HCT116 (cell line): ENCODE results near the gene RNF146. TPM values are rescaled to one million over a fixed set of nuclear protein-coding genes. Genes with fewer than 3 reads are reported as not detected.

Experiments used
- ATAC-seq: fragments of 200-7000 bp; cut with Tn5 transposase; 2 replicates; pipeline ENCODE4 v1.9.1; 2020; ENCODE audit warnings: mild to moderate bottlenecking, moderate library complexity
- BruUV-seq: library from RNA; stranded (reverse); fragments of 400-500 nt; replicated peaks from 2 replicates; lab custom pipeline; 2021; lab: Mats Ljungman, UMichigan
- CTCF ChIA-PET: fragments of 300-600 bp; sonication (Branson Sonifier 250); formaldehyde crosslinking; loops from one replicate; lab custom pipeline; 2021; ENCODE audit warnings: antibody characterized with exemption; lab: Charles Lee
- POLR2A ChIA-PET: fragments of 300-600, 350-600 bp; sonication (Branson Sonifier 250); formaldehyde crosslinking; loops from one replicate; lab custom pipeline; 2021; ENCODE audit warnings: antibody characterized with exemption; lab: Charles Lee
- RAD21 ChIA-PET, 2 experiments: fragments of 300-600 bp; sonication (Branson Sonifier 250); formaldehyde crosslinking; loops; one replicate each; lab custom pipeline; 2023; ENCODE audit warnings: low total read pairs in 2 of 2; ENCODE audit not compliant: uncharacterized antibody in 2 of 2, unreplicated experiment in 2 of 2, low non-redundant PET in 1 of 2; lab: Charles Lee
- DNase-seq: peaks from one replicate; pipeline ENCODE4 v3.0.0-alpha.2; 2010; ENCODE audit warnings: low read depth, low spot score
- H2AFZ ChIP-seq: fragments of 200-600 bp; shearing (Covaris generic), sonication (generic); 2 replicates; pipeline ENCODE4 v1.6.1; 2017; ENCODE audit warnings: low read depth, mixed run types, mixed read lengths, antibody characterized with exemption, low read length; ENCODE audit not compliant: poor library complexity, severe bottlenecking
- H3K27ac ChIP-seq: 2 replicates; pipeline ENCODE4 v1.5.1; 2012; ENCODE audit warnings: low read depth, low read length
- H3K27me3 ChIP-seq: fragments of 200-600 bp; sonication (generic); 2 replicates; pipeline ENCODE4 v1.6.1; 2016; ENCODE audit warnings: mixed run types, low read length, mixed read lengths; ENCODE audit not compliant: insufficient read depth
- H3K36me3 ChIP-seq, 2 experiments: fragments of 200-500 bp in 1 of 2; fragments of 200-600 bp in 1 of 2; sonication (Bioruptor generic) in 1 of 2; sonication (generic) in 1 of 2; 2 replicates each; pipeline versions ENCODE4 v1.5.1 to v1.6.1; 2014 to 2016; ENCODE audit warnings: low read length in 2 of 2, inconsistent platforms in 1 of 2, mixed read lengths in 1 of 2, mixed run types in 1 of 2; ENCODE audit not compliant: insufficient read depth in 2 of 2, control insufficient read depth in 1 of 2
- H3K4me1 ChIP-seq, 2 experiments: fragments of 200-600 bp in 1 of 2; sonication (generic) in 1 of 2; 2 replicates each; pipeline versions ENCODE4 v1.5.1 to v1.6.1; 2012 to 2017; ENCODE audit warnings: low read length in 2 of 2, inconsistent platforms in 1 of 2, mild to moderate bottlenecking in 1 of 2, mixed read lengths in 1 of 2, mixed run types in 1 of 2, moderate library complexity in 1 of 2; ENCODE audit not compliant: insufficient read depth in 2 of 2, control insufficient read depth in 1 of 2
- H3K4me2 ChIP-seq: fragments of 200-600 bp; sonication (generic); 2 replicates; pipeline ENCODE4 v1.6.1; 2017; ENCODE audit warnings: mixed run types, low read length, mixed read lengths
- H3K4me3 ChIP-seq, 2 experiments: fragments of 200-600 bp in 1 of 2; sonication (generic) in 1 of 2; replicated peaks in 1 of 2; 2 replicates each; pipeline ENCODE4 v1.5.1; 2011 to 2016; ENCODE audit warnings: low read length in 2 of 2, control low read depth in 1 of 2, low read depth in 1 of 2, mild to moderate bottlenecking in 1 of 2, mixed read lengths in 1 of 2, mixed run types in 1 of 2
- H3K79me2 ChIP-seq: fragments of 200-600 bp; sonication (generic); 2 replicates; pipeline ENCODE4 v1.6.1; 2017; ENCODE audit warnings: mild to moderate bottlenecking, mixed run types, low read length, moderate library complexity, mixed read lengths; ENCODE audit not compliant: insufficient read depth
- H3K9ac ChIP-seq: fragments of 200-600 bp; sonication (generic); 2 replicates; pipeline ENCODE4 v1.6.1; 2016; ENCODE audit warnings: low read length, mixed read lengths
- H3K9me2 ChIP-seq: fragments of 200-600 bp; sonication (generic), shearing (Covaris generic); 2 replicates; pipeline ENCODE4 v1.6.1; 2017; ENCODE audit warnings: mixed run types, mild to moderate bottlenecking, moderate library complexity; ENCODE audit not compliant: insufficient read depth
- H3K9me3 ChIP-seq, 2 experiments: fragments of 200-500 bp in 1 of 2; fragments of 200-600 bp in 1 of 2; sonication (Bioruptor generic) in 1 of 2; sonication (generic) in 1 of 2; 2 replicates each; pipeline ENCODE4 v1.6.1; 2014 to 2017; ENCODE audit warnings: low read length in 2 of 2, mixed read lengths in 2 of 2, inconsistent platforms in 1 of 2, low read depth in 1 of 2, mild to moderate bottlenecking in 1 of 2, mixed run types in 1 of 2, moderate library complexity in 1 of 2; ENCODE audit not compliant: control insufficient read depth in 1 of 2, insufficient read depth in 1 of 2
- H4K20me1 ChIP-seq: fragments of 200-600 bp; sonication (generic), shearing (Covaris generic); 2 replicates; pipeline ENCODE4 v1.6.1; 2017; ENCODE audit warnings: mixed run types, mild to moderate bottlenecking, moderate library complexity; ENCODE audit not compliant: insufficient read depth
- CEBPB ChIP-seq: IDR thresholded peaks from 2 replicates; pipeline ENCODE4 v1.6.1; 2012; ENCODE audit warnings: low read depth
- EGR1 ChIP-seq: IDR thresholded peaks from 2 replicates; pipeline ENCODE4 v1.6.1; 2012; ENCODE audit warnings: low read depth
- ELF1 ChIP-seq: IDR thresholded peaks from 2 replicates; pipeline ENCODE4 v1.6.1; 2012; ENCODE audit warnings: low read depth, borderline replicate concordance
- EZH2 ChIP-seq: fragments of 200-600 bp; sonication (generic); IDR thresholded peaks from 2 replicates; pipeline ENCODE4 v1.6.1; 2017; ENCODE audit warnings: antibody characterized with exemption, mixed run types
- EZH2phosphoT487 ChIP-seq: fragments of 200-600 bp; IDR thresholded peaks from 2 replicates; pipeline ENCODE4 v1.6.1; 2018; ENCODE audit warnings: antibody characterized with exemption, borderline replicate concordance
- JUND ChIP-seq: IDR thresholded peaks from 2 replicates; pipeline ENCODE4 v1.6.1; 2012
- POLR2A ChIP-seq: IDR thresholded peaks from 2 replicates; pipeline ENCODE4 v1.7.0; 2011; ENCODE audit warnings: borderline replicate concordance; ENCODE audit not compliant: insufficient read depth, insufficient read length; ENCODE audit errors: extremely low read depth
- POLR2AphosphoS5 ChIP-seq: IDR thresholded peaks from 2 replicates; pipeline ENCODE4 v1.6.1; 2011; ENCODE audit warnings: mild to moderate bottlenecking, low read depth, low read length, moderate library complexity
- RAD21 ChIP-seq: IDR thresholded peaks from 2 replicates; pipeline ENCODE4 v1.6.1; 2012; ENCODE audit warnings: low read depth, mild to moderate bottlenecking
- SIN3A ChIP-seq: IDR thresholded peaks from 2 replicates; pipeline ENCODE4 v1.6.1; 2012; ENCODE audit warnings: low read depth
- SP1 ChIP-seq: IDR thresholded peaks from 2 replicates; pipeline ENCODE4 v1.6.1; 2012; ENCODE audit warnings: low read depth
- SRF ChIP-seq: IDR thresholded peaks from 2 replicates; pipeline ENCODE4 v1.6.1; 2012; ENCODE audit warnings: low read depth
- TCF7L2 ChIP-seq: IDR thresholded peaks from 2 replicates; pipeline ENCODE4 v1.7.0; 2011; ENCODE audit warnings: borderline replicate concordance, inconsistent platforms; ENCODE audit not compliant: insufficient read depth, insufficient read length; ENCODE audit errors: extremely low read depth
- ZFX ChIP-seq: fragments of 450-650 bp; IDR thresholded peaks from 2 replicates; pipeline ENCODE4 v1.6.1; 2017
- ZNF274 ChIP-seq: fragments of 200-500 bp; sonication (Bioruptor generic); IDR thresholded peaks from 2 replicates; pipeline ENCODE4 v1.6.1; 2014; ENCODE audit warnings: mild to moderate bottlenecking, low read depth, low read length, inconsistent platforms
- intact Hi-C: fragments of 100-400 bp; cut with micrococcal nuclease; formaldehyde crosslinking; loops from 2 replicates; pipeline ENCODE4 v1.10.0; 2022
- total RNA-seq: library from RNA; stranded (reverse); gene quantifications from one replicate; pipeline ENCODE4 v1.2.1, GENCODE V29; 2021; ENCODE audit not compliant: unreplicated experiment
- TF ChIP-seq, protein P1 (sequence below): IDR thresholded peaks from 2 replicates; pipeline ENCODE4 v1.6.1; 2011; ENCODE audit warnings: mild to moderate bottlenecking, low read length, moderate library complexity; ENCODE audit not compliant: insufficient replicate concordance; ENCODE audit errors: extremely low read depth
- TF ChIP-seq, protein P2 (sequence below): IDR thresholded peaks from 2 replicates; pipeline ENCODE4 v1.6.1; 2012
- TF ChIP-seq, protein P3 (sequence below), 3 experiments: fragments of 200-600 bp in 1 of 3; sonication (generic) in 1 of 3; IDR thresholded peaks in 2 of 3; conservative IDR thresholded peaks in 1 of 3; 2 replicates each; pipeline ENCODE4 v1.5.1; 2012 to 2017; ENCODE audit warnings: low read depth in 2 of 3, low read length in 2 of 3, antibody characterized with exemption in 1 of 3, borderline replicate concordance in 1 of 3, control low read depth in 1 of 3, mild to moderate bottlenecking in 1 of 3, mixed read lengths in 1 of 3, mixed run types in 1 of 3, moderate library complexity in 1 of 3; ENCODE audit not compliant: insufficient read depth in 1 of 3
- TF ChIP-seq, protein P4 (sequence below): IDR thresholded peaks from 2 replicates; pipeline ENCODE4 v1.6.1; 2012
- TF ChIP-seq, protein P5 (sequence below): IDR thresholded peaks from 2 replicates; pipeline ENCODE4 v1.6.1; 2012; ENCODE audit warnings: low read depth

Gene RNF146
- total RNA-seq, 1 experiment from 2014 or later, result 17.6 TPM

DNA sequence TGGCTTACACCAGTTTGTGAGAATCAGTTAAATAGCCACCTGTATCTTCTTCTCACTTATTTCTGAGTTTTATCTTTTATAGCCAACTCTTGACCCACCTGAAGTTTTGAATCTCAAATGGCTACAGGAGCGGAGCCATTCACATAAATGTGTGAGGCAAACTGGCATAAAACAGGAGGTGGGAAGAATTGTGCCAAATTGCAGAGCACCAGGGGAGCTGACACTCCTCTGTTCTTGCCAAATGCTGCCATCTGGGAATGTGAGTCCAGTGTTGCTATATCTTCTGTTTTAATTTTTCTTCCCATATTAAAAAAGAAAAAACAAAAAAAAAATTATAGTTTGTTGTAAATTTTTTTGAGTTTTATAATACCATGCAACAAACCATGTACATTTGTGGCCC, 17.0 kb upstream of the RNF146 start:
- Histone ChIP-seq H3K9me3 (no peaks in the 10 kb centered on the region; a peak in 1 of 4 replicates), H3K4me3 (no peak overlapping the region), H2AFZ (no peak overlapping the region), H3K27ac (no peak overlapping the region), H3K79me2 (no peaks in the 10 kb centered on the region), H3K4me1 (no peaks in the 10 kb centered on the region), H3K9me2 (no peaks in the 10 kb centered on the region)
- RAD21 ChIA-PET, result no interaction called here
- intact Hi-C loops, result no loop called here
- no TSS peak for BruUV-seq
- TF ChIP-seq SIN3A (no peak), TCF7L2 (no peak), JUND (no peak), ZNF274 (no peak), CEBPB (no peak), ZFX (no peak), SRF (no peak), EGR1 (no peak), EZH2 (no peak), EZH2phosphoT487 (no peak), SP1 (no peak), POLR2A (no peak), POLR2AphosphoS5 (no peak), ELF1 (no peak), RAD21 (no peak)
- TF ChIP-seq, protein P1, sequence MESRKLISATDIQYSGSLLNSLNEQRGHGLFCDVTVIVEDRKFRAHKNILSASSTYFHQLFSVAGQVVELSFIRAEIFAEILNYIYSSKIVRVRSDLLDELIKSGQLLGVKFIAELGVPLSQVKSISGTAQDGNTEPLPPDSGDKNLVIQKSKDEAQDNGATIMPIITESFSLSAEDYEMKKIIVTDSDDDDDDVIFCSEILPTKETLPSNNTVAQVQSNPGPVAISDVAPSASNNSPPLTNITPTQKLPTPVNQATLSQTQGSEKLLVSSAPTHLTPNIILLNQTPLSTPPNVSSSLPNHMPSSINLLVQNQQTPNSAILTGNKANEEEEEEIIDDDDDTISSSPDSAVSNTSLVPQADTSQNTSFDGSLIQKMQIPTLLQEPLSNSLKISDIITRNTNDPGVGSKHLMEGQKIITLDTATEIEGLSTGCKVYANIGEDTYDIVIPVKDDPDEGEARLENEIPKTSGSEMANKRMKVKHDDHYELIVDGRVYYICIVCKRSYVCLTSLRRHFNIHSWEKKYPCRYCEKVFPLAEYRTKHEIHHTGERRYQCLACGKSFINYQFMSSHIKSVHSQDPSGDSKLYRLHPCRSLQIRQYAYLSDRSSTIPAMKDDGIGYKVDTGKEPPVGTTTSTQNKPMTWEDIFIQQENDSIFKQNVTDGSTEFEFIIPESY, result no peak
- TF ChIP-seq, protein P2, sequence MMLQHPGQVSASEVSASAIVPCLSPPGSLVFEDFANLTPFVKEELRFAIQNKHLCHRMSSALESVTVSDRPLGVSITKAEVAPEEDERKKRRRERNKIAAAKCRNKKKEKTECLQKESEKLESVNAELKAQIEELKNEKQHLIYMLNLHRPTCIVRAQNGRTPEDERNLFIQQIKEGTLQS, result no peak
- TF ChIP-seq, protein P3, sequence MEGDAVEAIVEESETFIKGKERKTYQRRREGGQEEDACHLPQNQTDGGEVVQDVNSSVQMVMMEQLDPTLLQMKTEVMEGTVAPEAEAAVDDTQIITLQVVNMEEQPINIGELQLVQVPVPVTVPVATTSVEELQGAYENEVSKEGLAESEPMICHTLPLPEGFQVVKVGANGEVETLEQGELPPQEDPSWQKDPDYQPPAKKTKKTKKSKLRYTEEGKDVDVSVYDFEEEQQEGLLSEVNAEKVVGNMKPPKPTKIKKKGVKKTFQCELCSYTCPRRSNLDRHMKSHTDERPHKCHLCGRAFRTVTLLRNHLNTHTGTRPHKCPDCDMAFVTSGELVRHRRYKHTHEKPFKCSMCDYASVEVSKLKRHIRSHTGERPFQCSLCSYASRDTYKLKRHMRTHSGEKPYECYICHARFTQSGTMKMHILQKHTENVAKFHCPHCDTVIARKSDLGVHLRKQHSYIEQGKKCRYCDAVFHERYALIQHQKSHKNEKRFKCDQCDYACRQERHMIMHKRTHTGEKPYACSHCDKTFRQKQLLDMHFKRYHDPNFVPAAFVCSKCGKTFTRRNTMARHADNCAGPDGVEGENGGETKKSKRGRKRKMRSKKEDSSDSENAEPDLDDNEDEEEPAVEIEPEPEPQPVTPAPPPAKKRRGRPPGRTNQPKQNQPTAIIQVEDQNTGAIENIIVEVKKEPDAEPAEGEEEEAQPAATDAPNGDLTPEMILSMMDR (IDR thresholded peaks at IDR 0.05 in 2 of 3, conservative IDR thresholded peaks at IDR 0.05 in 1 of 3; ENCODE audit: borderline replicate concordance in 1 of 3, insufficient read depth in 1 of 3, low read depth in 2 of 3, low read length in 2 of 3), result no peak
- TF ChIP-seq, protein P4, sequence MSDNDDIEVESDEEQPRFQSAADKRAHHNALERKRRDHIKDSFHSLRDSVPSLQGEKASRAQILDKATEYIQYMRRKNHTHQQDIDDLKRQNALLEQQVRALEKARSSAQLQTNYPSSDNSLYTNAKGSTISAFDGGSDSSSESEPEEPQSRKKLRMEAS, result no peak
- TF ChIP-seq, protein P5, sequence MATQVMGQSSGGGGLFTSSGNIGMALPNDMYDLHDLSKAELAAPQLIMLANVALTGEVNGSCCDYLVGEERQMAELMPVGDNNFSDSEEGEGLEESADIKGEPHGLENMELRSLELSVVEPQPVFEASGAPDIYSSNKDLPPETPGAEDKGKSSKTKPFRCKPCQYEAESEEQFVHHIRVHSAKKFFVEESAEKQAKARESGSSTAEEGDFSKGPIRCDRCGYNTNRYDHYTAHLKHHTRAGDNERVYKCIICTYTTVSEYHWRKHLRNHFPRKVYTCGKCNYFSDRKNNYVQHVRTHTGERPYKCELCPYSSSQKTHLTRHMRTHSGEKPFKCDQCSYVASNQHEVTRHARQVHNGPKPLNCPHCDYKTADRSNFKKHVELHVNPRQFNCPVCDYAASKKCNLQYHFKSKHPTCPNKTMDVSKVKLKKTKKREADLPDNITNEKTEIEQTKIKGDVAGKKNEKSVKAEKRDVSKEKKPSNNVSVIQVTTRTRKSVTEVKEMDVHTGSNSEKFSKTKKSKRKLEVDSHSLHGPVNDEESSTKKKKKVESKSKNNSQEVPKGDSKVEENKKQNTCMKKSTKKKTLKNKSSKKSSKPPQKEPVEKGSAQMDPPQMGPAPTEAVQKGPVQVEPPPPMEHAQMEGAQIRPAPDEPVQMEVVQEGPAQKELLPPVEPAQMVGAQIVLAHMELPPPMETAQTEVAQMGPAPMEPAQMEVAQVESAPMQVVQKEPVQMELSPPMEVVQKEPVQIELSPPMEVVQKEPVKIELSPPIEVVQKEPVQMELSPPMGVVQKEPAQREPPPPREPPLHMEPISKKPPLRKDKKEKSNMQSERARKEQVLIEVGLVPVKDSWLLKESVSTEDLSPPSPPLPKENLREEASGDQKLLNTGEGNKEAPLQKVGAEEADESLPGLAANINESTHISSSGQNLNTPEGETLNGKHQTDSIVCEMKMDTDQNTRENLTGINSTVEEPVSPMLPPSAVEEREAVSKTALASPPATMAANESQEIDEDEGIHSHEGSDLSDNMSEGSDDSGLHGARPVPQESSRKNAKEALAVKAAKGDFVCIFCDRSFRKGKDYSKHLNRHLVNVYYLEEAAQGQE, result no peak
- TF ChIP-seq, all 23 proteins: peak for 0
- no peaks in the 10 kb centered on the region for H3K27me3 ChIP-seq
- CTCF ChIA-PET, result no interaction called here
- no peaks in the 10 kb centered on the region for H4K20me1 ChIP-seq
- DNase-seq (no peak), ATAC-seq (no peak)
- no peaks in the 10 kb centered on the region for H3K36me3 ChIP-seq
- H3K4me2 ChIP-seq, result no peak overlapping the region
- POLR2A ChIA-PET, result no interaction called here
- no peak overlapping the region for H3K9ac ChIP-seq
